NCI-H510A (cell line): ENCODE data around the gene EPB41L2.
"Not testable (repeated sequence)": the region's sequence is repeated elsewhere in the genome, so short reads cannot be mapped to it uniquely, and the experiment has no call there.

ENCODE experiments used
- DNase-seq: peaks from one replicate; lab custom pipeline; 2025; lab: John Stamatoyannopoulos, UW

Gene EPB41L2

GRCh38 chr6:130836055-130836640, 226.9 kb downstream of the EPB41L2 start:
- DNase-seq: no peak

GRCh38 chr6:130834482-130835251, 228.4 kb downstream of the EPB41L2 start:
- no peak for DNase-seq

- DNase-seq: no peak
Observed at GRCh38 chr6:130833569-130833968, 229.5 kb downstream of the EPB41L2 start.

- no peak for DNase-seq
Observed at GRCh38 chr6:130831607-130832006, 231.4 kb downstream of the EPB41L2 start.

- no peak for DNase-seq
Observed at GRCh38 chr6:130829333-130829910, 233.6 kb downstream of the EPB41L2 start.

GRCh38 chr6:130827247-130828149, 235.5 kb downstream of the EPB41L2 start, which contains the start of gene SMLR1:
Gene SMLR1, plus strand, starts transcription at chr6:130827406. Its CDS starts 8 bp downstream, at chr6:130827414.
- DNase-seq: no peak

GRCh38 chr6:130826442-130827246, 236.4 kb downstream of the EPB41L2 start:
- no peak for DNase-seq

GRCh38 chr6:130825772-130826441, 237.1 kb downstream of the EPB41L2 start:
- DNase-seq: no peak

GRCh38 chr6:130824978-130825694, 237.9 kb downstream of the EPB41L2 start:
- DNase-seq: no peak

GRCh38 chr6:130822736-130823135, 240.3 kb downstream of the EPB41L2 start:
- no peak for DNase-seq

GRCh38 chr6:130815200-130816071, 247.6 kb downstream of the EPB41L2 start:
- DNase-seq: no peak

- DNase-seq: no peak
Observed at GRCh38 chr6:130814506-130814905, 248.5 kb downstream of the EPB41L2 start.

GRCh38 chr6:130811932-130812331, 251.1 kb downstream of the EPB41L2 start:
- DNase-seq: no peak

GRCh38 chr6:130810307-130811030, 252.6 kb downstream of the EPB41L2 start:
- DNase-seq: no peak

- not testable (repeated sequence) for DNase-seq
Observed at GRCh38 chr6:130801368-130801767, 261.7 kb downstream of the EPB41L2 start.

- DNase-seq: no peak
Observed at GRCh38 chr6:130797061-130797460, 266.0 kb downstream of the EPB41L2 start.

GRCh38 chr6:130796313-130796905, 266.6 kb downstream of the EPB41L2 start:
- no peak for DNase-seq

GRCh38 chr6:130794738-130795137, 268.3 kb downstream of the EPB41L2 start:
- DNase-seq: no peak
